ENCODE data around the gene ETFBKMT.
"Not testable (repeated sequence)": the region's sequence is repeated elsewhere in the genome, so short reads cannot be mapped to it uniquely, and the experiment has no call there.

DNA sequence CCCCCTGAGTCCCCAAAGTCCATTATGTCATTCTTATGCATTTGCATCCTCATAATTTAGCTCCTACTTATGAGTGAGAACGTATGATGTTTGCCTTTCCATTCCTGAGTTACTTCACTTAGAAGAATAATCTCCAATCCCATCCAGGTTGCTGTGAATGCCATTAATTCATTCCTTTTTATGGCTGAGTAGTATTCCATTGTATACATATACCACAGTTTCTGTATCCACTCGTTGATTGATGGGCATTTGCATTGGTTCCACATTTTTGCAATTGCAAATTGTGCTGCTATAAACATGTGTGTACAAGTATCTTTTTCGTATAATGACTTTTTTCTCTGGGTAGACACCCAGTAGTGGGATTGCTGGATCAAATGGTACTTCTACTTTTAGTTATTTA, 30.4 kb downstream of the ETFBKMT start:
- TF ChIP-seq, protein P1, sequence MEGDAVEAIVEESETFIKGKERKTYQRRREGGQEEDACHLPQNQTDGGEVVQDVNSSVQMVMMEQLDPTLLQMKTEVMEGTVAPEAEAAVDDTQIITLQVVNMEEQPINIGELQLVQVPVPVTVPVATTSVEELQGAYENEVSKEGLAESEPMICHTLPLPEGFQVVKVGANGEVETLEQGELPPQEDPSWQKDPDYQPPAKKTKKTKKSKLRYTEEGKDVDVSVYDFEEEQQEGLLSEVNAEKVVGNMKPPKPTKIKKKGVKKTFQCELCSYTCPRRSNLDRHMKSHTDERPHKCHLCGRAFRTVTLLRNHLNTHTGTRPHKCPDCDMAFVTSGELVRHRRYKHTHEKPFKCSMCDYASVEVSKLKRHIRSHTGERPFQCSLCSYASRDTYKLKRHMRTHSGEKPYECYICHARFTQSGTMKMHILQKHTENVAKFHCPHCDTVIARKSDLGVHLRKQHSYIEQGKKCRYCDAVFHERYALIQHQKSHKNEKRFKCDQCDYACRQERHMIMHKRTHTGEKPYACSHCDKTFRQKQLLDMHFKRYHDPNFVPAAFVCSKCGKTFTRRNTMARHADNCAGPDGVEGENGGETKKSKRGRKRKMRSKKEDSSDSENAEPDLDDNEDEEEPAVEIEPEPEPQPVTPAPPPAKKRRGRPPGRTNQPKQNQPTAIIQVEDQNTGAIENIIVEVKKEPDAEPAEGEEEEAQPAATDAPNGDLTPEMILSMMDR (IDR thresholded peaks at IDR 0.05), result not testable (repeated sequence)
- not testable (repeated sequence) for TF ChIP-seq POLR2A (IDR thresholded peaks at IDR 0.05)
